AG08395 (cell line): Measurements from ENCODE around the gene SLC27A3.

ENCODE experiments used
- DNase-seq: peaks from one replicate; pipeline ENCODE4 v3.0.0; 2012; ENCODE audit warnings: mixed read lengths, low spot score

The SLC27A3 gene

DNA sequence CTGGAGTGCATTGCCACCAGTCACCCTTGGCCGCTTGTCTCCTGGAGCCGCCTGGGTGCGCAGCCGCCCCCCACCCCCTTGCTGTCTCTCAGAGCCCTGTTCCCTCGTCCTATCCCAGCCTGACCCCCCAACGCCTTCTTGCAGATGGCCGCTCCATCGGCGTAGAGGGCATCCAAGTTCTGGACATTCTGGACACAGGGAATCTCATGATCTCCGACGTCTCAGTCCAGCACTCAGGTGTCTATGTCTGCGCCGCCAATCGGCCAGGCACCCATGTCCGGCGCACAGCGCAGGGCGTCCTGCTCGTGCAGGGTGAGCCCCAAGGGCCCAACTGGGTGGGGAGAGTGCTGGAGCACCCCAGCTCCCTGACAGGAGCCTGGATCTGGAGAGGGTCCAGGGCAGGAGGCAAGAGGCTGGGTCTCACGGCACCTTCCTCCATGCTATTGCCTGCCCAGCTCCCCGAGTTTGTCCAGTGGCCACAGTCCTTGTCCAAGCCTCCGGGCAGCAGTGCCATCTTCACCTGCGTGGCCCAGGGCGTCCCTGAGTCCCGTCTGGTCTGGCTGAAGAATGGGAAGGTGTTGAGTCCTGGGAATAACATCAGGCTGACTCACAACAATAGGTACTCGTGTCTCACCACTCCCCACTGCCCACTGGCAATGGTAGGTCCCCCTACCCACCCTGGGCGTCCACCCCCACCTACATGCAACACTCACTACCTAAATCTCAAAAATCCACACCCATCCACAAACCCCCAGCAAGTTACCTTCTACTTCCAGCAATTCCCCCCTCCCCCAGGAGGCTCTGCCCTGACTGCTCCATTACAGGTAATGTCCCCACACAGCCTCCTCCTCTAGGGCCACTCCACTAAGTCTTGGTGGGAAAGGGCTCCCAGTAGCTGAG lies 24.6 kb downstream of the SLC27A3 start:
- no peak for DNase-seq

DNA sequence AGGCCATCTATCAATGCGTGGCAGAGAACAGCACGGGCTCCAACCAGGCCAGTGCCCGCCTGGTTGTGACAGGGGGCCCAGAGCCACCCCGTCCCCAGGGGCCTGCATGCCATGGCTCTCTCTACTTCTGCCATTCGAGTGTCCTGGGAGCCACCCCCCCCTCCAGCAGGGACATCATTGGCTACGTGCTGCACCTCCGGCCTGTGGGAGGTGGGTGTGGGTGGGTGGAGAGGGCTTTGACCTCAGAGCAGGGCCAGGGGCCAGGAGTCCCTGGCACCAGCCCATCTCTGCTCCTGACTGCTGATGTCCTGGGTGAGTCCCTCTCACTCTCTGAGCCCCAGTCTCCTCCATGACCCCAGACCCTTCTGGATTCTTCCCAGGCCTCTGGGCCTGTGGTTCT lies 25.3 kb downstream of the SLC27A3 start:
- no peak for DNase-seq

DNA sequence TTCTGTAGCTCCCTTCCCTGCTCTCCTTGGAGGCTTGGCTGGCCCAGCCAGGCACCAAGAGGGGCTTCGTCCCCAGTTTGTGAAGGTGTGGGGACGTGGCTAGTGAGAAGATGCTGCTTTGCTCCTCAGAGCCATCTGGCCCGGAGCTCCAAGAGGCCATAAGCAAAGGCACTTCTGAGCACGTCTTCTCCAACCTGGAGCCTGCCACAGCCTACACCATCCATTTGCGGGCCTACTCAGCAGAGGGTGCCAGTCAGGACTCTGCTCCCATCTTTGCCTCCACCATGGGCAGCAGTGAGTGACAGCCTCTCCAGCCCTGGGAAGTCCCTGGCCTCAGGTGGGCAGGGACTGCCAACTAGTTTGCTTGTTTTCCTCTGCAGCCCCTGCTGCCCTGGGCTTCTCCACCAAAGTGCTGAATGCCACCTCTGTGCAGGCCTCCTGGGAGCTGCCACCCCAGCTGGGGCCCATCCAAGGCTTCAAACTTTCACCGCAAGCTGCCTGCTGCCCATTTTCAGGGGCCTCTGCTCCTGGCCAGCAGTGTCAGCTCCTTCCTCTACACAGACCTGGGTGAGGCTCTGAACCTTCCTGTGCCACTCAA lies 25.9 kb downstream of the SLC27A3 start:
- no peak for DNase-seq

DNA sequence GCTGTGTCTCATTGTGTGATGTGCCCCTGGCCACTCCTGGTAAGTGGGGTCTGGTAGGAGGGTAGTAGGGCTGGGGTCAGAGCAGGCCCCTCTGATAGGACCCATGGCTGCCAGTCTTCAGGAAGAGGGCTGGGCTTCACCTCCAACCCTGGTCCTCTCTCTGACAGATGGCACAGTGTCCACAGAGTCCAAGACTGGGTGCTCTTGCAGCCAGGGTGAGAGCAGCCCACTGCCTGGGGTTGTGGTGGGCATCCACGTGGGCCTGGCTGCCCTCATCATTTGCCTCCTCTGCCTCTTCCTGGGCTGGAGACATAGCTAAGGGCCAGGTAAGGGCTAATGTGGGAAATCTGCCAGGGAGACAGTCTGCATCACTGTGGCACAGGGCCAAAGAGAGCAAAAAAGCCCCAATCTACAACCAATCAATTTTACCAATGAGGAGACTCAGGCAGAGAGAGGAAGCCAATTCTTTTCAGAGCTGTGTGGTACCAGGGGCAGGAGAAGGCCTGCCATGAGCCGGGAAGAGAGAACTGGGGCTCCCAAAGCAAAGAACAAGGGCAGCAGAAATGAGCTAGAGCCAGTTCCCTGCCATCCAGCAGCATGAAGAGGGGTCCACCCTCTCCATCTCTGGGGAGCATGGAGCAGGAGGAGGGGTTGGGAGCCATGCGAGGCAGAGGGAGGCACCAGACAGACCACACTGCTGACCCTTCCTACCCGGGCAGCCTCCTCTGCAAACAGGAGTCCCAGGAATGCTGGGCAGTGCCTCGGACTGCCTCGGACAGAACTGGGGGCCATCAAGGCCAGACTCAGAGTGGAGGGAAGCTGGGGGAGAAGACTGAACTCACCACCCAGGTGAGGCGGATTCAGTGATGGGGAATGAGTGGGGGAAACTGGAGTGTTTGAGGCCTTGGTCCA lies 26.8 kb downstream of the SLC27A3 start:
- DNase-seq: no peak

DNA sequence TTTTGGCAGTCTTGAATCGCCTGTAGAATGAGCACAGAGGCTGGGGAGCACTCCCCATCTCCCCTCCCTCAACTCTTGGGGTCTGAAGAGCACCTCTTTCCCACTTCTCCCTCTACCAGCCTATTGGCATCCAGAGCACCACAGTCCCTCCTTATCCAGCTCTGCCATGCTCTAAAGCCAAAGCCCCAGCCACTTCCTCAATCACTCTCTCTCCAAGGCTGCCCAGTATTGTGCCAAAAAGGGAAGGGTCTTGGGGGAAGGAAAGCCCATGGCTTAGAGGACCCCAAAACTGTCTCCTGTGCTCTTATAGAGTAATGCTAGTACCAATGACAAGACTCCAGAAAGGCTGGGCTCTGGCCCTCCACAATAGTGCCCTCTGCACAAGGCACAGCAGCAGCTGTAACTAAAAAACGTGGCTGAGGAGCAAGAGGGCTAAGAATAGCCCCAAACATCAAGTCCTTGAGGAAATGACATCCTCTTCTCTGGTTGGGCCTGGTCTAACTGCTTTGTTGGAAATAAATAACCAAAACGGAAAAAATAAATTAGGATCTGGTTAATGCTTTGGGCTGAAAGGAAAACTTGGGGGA lies 28.4 kb downstream of the SLC27A3 start:
- no peak for DNase-seq

DNA sequence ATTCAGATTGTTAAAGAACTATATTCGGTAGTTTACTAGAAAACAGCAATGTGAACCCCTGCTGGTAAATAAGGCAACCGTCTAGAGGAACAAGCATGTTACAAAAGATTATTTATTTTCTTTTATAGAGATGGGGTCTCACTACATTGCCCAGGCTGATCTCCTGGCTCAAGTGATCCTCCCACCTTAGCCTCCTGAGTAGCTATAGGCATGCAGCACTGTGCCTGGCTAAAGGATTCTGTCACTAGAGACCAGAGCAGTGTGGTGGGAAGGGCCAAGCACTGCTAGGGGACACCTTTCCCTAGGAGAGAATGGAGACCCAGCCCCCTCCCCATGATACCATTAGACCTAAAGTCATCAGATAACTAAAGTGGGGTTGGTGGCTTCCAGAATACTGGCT lies 28.9 kb downstream of the SLC27A3 start:
- DNase-seq: no peak

DNA sequence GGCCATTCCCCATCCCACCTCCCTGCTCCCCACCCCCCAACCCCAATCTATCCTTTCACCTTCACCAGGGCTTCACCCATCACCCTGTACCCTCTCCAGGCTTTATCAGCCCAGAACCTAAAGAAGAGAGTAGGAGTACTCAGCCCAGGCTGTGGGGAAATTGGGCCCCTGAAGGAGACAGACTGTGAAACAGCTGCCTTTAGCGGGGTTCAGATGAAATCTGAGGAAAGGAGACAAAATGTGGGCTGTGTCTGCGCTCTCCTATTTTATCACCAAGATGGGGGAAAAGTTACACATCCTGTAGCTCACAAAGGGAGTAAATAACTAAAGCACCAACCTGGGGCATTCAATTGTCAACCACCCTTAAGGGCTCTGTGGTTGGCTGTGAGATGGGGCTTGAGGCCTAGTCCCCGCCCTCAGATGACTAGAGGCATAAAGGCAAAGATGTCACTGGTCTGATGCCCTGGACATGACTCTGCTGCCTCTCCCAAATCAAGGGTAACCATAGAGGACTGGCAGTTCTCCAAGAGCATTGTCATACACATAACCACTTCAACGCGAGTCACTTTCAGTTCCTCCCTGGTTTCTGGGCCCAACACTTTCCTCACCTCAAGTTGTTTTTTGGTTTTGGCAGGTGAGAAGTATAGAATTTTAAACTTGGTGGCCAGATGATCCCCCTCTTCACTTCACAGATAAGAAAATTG lies 30.0 kb downstream of the SLC27A3 start:
- peak; percentile 92 for DNase-seq

DNA sequence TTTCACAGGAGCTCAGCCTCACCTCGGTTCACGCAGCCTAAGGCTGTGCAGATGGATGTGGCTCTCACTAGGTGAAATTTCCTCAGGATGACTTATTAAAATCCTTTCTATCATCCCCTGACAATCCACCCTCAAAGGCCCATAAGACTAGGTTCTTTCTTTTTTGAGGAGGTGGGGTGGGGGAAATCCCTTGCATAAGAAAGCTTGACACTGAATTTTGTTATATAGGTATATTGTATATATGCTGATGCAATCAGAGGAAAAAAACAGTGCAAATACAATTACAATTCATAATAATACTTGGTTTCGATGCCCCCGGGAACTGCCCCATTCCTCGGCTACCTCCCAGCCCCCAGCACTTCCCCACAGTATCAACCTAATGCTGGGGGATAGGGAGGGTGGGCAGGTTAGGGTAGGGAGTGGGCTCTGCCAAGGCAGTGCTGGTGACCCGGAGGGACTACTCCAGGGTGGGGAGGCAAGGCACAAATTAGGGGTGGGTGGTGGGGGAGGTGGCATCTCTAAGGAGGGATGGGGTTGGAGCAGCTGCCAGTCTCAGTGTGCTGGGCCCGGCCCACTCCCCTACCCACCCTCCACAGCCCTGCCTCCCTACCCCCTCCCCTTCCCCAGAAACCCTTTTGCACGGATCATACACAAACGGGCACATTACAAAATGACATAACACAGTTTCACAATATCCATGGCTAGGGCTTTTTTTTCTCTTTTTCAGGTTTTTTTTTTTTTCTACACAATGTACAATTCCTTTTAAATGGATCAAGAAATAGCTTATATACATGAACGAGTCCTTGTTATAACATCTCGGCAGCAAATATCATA lies 30.9 kb downstream of the SLC27A3 start:
- no peak for DNase-seq

DNA sequence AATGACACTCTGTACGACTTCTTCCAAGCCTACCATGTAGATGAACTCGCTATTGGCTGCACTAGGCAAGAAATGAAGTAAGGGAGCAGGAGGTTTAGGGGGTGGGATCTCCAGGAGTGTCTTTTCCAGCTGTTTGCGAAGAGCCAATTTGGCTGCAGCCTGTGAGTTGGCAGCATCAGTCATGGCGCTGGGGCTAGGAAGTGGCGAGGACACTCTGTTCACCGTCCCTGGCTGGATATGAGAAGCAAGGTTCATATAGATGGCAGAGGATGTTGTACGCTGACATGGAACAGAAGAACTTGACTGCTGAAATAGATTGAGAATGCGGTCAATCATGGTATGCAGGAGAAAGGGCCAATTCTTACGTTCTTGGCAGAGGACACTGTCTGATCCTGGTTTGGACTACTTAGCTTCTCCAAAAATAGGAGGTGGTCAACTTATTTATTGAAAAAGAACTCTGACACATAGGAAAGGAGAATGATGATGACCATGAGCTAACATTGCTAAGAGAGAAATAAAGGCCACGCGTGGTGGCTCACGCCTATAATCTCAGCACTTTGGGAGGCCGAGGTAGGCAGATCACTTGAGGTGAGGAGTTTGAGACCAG lies 41.2 kb downstream of the SLC27A3 start:
- no peak for DNase-seq

DNA sequence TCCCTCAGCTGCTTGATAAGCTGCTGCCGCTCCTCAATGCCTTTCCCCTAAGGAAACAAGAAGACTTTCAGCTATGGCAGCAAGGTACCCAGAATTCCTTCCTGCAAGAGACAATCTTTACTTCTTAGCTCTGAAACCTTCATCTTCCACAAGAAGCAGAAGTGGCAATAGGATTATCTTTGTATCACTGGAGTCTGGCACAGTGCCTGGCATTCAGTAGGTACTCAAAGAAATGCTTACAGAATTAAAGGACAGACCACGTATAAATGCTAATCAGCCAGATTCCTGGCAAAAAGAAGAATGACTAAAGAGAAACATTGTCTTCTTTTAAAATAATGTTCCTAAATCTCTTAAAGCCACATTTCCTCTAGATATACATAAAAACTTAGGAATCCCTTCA lies 43.7 kb downstream of the SLC27A3 start:
- no peak for DNase-seq

DNA sequence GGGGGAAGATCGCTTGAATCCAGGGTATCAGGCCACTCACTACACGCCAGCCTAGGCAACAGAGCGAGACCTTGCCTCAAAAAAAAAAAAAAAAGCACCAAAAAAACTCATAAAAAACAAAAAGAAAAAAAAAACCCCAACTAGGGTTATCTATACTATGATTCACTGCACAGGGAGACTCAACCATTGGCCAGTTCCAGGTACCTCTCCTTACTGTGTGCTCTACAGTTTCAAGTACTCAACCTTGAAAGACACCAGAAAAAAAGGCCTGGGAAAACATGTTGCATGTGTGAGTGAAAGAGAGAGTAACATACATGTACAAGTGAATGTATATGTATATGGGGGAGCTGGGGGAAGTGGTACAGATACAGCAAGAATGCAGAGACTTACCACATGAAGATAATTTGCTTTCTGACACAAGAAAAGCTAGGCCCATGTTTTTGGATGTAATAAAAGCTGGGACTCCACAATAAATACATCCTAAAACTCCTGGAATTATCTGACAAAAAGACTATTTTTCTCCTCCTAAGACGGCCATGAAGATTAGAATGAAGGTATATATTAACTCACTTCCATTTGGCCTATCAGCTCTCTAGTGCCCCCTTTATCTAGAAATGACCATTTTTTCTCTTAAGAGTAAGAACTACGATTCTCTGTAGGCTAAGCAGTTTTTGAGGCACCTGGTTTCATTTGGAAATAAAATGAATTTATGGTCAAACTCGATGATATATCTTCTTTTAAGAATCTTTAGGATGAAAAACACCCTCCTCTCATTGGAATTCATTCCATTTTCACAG lies 52.2 kb downstream of the SLC27A3 start:
- DNase-seq: no peak
